ENCODE results near the gene RNPEPL1. TPM values are rescaled to one million over a fixed set of nuclear protein-coding genes. Genes with fewer than 3 reads are reported as not detected.

Gene RNPEPL1
- total RNA-seq, 1 experiment from 2014 or later: 88.2 TPM

- no peak; a peak in 1 of 4 replicates for TF ChIP-seq REST (IDR thresholded peaks at IDR 0.05; ENCODE audit: insufficient read depth in 1 of 2, low read depth in 2 of 2, low read length in 1 of 2)
- no peak for TF ChIP-seq TCF7L2 (IDR thresholded peaks at IDR 0.05; ENCODE audit: low read depth, low read length)
- TF ChIP-seq SIN3A (IDR thresholded peaks at IDR 0.05; ENCODE audit: borderline replicate concordance, insufficient read depth, low read depth, low read length): peak; percentile 79; the same call in 1 of the 2 replicates
- no peak for TF ChIP-seq CTCF (IDR thresholded peaks at IDR 0.05)
- TF ChIP-seq POLR2AphosphoS5 (IDR thresholded peaks at IDR 0.05; ENCODE audit: low read depth, low read length): peak; percentile 66
- BruUV-seq (replicated peaks): no TSS peak
- POLR2A ChIA-PET: interaction anchor here (0.6 to 0.7 kb wide), 2 partner anchors 20 to 29 kb away, joined by 3 to 4 read pairs; partner anchors contain the start of gene ANKMY1
- no peaks in the 10 kb centered on the region; the same call in 1 of the 2 replicates for H3K9me3 ChIP-seq (ENCODE audit: control insufficient read depth, insufficient read depth, low read depth, low read length)
- H3K36me3 ChIP-seq (ENCODE audit: control insufficient read depth, insufficient read depth, low read length): peaks cover 5% of the 10 kb centered on the region; the same call in 1 of the 2 replicates
- H3K27ac ChIP-seq (ENCODE audit: low read length): peak within 1 kb of the TSS; percentile 91
- H3K4me3 ChIP-seq (ENCODE audit: low read depth in 2 of 2, low read length in 2 of 2): peak within 1 kb of the TSS; percentile 98 to 100
- CTCF ChIA-PET: interaction anchor here (0.6 to 0.9 kb wide), 4 partner anchors 20 to 729 kb away, joined by 3 to 9 read pairs (median 4); partner anchors contain the start of genes HDLBP and SEPTIN2
- in situ Hi-C loops (cut with HindIII; ENCODE audit: low pct_unique_long_range_greater_than_20kb, low sequenced_read_pairs) (no loop called here), intact Hi-C loops (cut with micrococcal nuclease; ENCODE audit: unreplicated experiment) (no loop called here)
- H3K27me3 ChIP-seq (ENCODE audit: control insufficient read depth, insufficient read depth, low read length): no peaks in the 10 kb centered on the region
- DNase-seq (ENCODE audit: low read depth, low spot score) (peak; percentile 53), ATAC-seq (peak; percentile 96)
- peaks cover 30% of the 10 kb centered on the region for H3K4me1 ChIP-seq (ENCODE audit: control insufficient read depth, insufficient read depth, low read length)
Observed at GRCh38 chr2:240586198-240586918, 18.1 kb downstream of the RNPEPL1 start, which contains the start of gene CAPN10. Gene CAPN10, plus strand, starts transcription at chr2:240586734. Its CDS starts 178 bp downstream, at chr2:240586912.

GRCh38 chr2:240586919-240587800 is 18.9 kb downstream of the RNPEPL1 start:
- in situ Hi-C loops (cut with HindIII; ENCODE audit: low pct_unique_long_range_greater_than_20kb, low sequenced_read_pairs): no loop called here
- intact Hi-C loops (cut with micrococcal nuclease; ENCODE audit: unreplicated experiment): no loop called here
- peak; percentile 44 for ATAC-seq
- no TSS peak for BruUV-seq (replicated peaks)
- ChIA-PET CTCF (interaction anchor here (0.6 to 0.9 kb wide), 2 partner anchors 22 to 728 kb away, joined by 4 to 9 read pairs; partner anchors contain the start of genes HDLBP and SEPTIN2), POLR2A (interaction anchor here (0.6 kb wide), 2 partner anchors 29 to 522 kb away, joined by 4 to 9 read pairs; partner anchors contain the start of gene ANKMY1)
- no peak for TF ChIP-seq POLR2AphosphoS5 (IDR thresholded peaks at IDR 0.05; ENCODE audit: low read depth, low read length)
- no peak for TF ChIP-seq REST (IDR thresholded peaks at IDR 0.05; ENCODE audit: insufficient read depth in 1 of 2, low read depth in 2 of 2, low read length in 1 of 2)
- no peak for TF ChIP-seq CTCF (IDR thresholded peaks at IDR 0.05)
- TF ChIP-seq SIN3A (IDR thresholded peaks at IDR 0.05; ENCODE audit: borderline replicate concordance, insufficient read depth, low read depth, low read length): peak; percentile 25; the same call in 1 of the 2 replicates
- no peak for TF ChIP-seq TCF7L2 (IDR thresholded peaks at IDR 0.05; ENCODE audit: low read depth, low read length)
- H3K36me3 ChIP-seq (ENCODE audit: control insufficient read depth, insufficient read depth, low read length): peaks cover 5% of the 10 kb centered on the region; the same call in 1 of the 2 replicates
- H3K27me3 ChIP-seq (ENCODE audit: control insufficient read depth, insufficient read depth, low read length): no peaks in the 10 kb centered on the region
- H3K4me3 ChIP-seq (ENCODE audit: low read depth in 2 of 2, low read length in 2 of 2): peak overlapping the region; percentile 98 to 100
- peaks cover 30% of the 10 kb centered on the region for H3K4me1 ChIP-seq (ENCODE audit: control insufficient read depth, insufficient read depth, low read length)
- DNase-seq (ENCODE audit: low read depth, low spot score): no peak
- H3K9me3 ChIP-seq (ENCODE audit: control insufficient read depth, insufficient read depth, low read depth, low read length): no peaks in the 10 kb centered on the region; the same call in 1 of the 2 replicates
- H3K27ac ChIP-seq (ENCODE audit: low read length): peak overlapping the region; percentile 84
